Omental fat pad (tissue), 4 donors: ENCODE data around the gene ATP9A. TPM values are rescaled to one million over a fixed set of nuclear protein-coding genes. Genes with fewer than 3 reads are reported as not detected.

Source experiments
- ATAC-seq: fragments of 150-250 bp; one replicate; pipeline ENCODE4 v1.9.1; 2016; ENCODE audit warnings: mild to moderate bottlenecking, moderate library complexity; ENCODE audit not compliant: low FRiP score
- DNase-seq: peaks from one replicate; pipeline ENCODE4 v3.0.0-alpha.2; 2019; ENCODE audit warnings: low spot score
- total RNA-seq, 4 donors: library from RNA; depleted of rRNA; stranded (reverse); fragments of >200 nt; gene quantifications; one replicate each; pipeline ENCODE4 v1.1.0, GENCODE V29; 2016
- TF ChIP-seq, protein P1 (sequence below), 3 donors: fragments of 450-650 bp; IDR thresholded peaks; one replicate each; pipeline ENCODE4 v1.5.1; 2016 to 2017; ENCODE audit warnings: antibody characterized with exemption in 3 of 3, mild to moderate bottlenecking in 3 of 3, moderate library complexity in 2 of 3

Gene ATP9A
- total RNA-seq, 4 donors from 2014 or later = 16.7 to 129 (median 55.0) TPM

DNA sequence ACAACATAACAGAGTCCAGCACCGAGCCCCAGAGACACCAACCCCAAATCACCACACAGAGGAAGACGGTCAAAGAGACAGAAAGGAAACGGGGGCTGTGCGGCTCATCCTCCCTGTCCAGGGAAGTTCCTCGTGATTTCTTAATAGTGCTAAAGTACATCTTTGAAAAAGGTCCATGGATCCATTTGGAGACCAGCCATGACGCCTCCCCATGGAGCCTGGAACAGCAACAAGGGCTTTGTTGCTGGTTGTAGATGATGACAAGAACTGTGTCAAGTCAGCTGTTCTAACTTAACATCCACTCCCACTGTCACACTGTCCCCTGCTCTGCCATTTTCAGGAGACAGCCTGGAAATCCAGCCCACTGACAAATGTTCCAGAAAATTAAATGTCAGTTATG, 99.7 kb downstream of the ATP9A start:
- TF ChIP-seq, protein P1, sequence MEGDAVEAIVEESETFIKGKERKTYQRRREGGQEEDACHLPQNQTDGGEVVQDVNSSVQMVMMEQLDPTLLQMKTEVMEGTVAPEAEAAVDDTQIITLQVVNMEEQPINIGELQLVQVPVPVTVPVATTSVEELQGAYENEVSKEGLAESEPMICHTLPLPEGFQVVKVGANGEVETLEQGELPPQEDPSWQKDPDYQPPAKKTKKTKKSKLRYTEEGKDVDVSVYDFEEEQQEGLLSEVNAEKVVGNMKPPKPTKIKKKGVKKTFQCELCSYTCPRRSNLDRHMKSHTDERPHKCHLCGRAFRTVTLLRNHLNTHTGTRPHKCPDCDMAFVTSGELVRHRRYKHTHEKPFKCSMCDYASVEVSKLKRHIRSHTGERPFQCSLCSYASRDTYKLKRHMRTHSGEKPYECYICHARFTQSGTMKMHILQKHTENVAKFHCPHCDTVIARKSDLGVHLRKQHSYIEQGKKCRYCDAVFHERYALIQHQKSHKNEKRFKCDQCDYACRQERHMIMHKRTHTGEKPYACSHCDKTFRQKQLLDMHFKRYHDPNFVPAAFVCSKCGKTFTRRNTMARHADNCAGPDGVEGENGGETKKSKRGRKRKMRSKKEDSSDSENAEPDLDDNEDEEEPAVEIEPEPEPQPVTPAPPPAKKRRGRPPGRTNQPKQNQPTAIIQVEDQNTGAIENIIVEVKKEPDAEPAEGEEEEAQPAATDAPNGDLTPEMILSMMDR (IDR thresholded peaks at IDR 0.05) = no peak
- ATAC-seq = no peak

DNA sequence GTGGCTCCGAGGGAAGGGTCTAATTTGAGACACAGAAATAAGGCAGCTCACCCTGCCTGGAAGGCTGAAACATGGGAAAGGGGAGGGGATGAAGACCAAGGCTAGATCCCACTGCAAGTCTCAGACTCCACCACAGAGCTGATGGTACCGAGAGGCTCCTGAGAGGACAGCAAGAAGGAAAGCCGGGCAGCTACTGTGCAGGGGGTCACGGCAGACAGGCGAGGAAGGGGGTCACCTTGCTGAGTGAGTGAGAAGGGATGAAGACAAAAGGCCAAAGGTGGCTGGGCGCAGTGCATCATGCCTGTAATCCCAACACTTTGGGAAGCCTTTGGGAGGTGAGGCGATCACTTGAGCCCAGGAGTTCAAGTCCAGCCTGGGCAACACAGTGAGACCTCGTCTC, 100.7 kb downstream of the ATP9A start:
- TF ChIP-seq, protein P1 (IDR thresholded peaks at IDR 0.05) = no peak
- no peak for DNase-seq
- no peak for ATAC-seq

More for the DNA sequence above, 99.7 kb downstream of the ATP9A start:
- DNase-seq = no peak

DNA sequence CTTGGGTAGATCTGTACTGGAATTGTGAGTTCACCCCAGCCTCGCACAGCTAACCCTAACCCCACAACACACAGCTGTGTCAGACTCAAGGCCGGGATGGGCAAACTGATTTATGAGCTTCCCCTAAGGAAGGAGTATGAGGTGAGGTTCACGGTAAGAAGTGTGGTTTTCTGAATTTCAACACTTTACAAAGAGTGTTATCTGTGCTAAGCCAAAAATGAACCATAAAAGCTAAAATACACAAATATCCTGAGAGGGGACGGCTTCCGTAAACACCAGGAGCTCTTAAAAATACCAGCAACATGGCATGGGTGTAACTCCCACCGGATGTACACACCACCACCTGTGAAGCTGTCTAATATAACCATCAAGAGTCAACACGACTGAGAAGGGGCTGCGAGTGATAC, 101.2 kb downstream of the ATP9A start:
- no peak for ATAC-seq
- no peak for DNase-seq
- TF ChIP-seq, protein P1 (IDR thresholded peaks at IDR 0.05) = no peak

DNA sequence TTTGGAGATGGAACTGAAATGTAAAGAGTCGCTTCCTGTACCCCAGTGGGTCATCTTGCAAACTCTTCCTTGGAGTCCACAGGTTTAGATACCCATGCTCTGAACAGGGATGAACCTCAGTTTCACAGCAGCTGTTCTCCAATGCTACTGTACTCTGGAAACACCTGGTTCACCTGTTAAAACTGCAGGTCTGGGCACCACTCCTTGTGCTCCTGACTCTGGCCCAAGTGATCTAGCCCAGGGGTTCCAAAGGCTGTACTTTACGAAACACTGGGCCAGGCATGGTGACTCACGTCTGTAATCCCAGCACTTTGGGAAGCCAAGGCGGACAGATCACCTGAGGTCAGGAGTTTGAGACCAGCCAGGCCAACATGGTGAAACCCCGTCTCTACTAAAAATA, 102.1 kb downstream of the ATP9A start:
- TF ChIP-seq, protein P1 (IDR thresholded peaks at IDR 0.05) = no peak

DNA sequence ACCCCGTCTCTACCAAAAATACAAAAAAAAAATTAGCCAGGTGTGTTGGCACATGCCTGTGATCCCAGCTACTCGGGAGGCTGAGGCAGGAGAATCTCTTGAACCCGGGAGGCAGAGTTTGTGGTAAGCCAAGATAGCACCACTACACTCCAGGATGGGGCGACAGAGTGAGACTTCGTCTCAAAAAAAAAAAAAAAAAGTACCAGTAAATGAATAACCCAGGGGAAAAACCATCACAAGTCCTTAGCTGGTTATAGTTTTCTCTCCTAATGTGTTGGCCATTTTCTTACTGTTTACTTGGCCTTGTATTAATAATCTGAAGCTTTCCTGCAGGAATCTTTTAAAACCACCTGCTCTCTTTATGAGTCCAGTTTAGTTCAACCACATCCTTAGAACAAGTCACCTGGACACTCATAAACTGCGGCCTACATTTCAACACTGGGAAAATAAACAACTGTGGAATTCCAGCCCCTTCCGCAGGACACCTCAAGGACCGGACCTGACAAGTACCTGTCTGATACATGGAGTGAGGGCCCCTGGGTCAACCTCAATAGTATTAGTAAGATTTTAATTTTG, 102.6 kb downstream of the ATP9A start:
- TF ChIP-seq, protein P1 (IDR thresholded peaks at IDR 0.05) = no peak
- no peak for ATAC-seq
- DNase-seq = no peak

More for the DNA sequence above, 102.1 kb downstream of the ATP9A start:
- no peak for ATAC-seq
- no peak for DNase-seq

DNA sequence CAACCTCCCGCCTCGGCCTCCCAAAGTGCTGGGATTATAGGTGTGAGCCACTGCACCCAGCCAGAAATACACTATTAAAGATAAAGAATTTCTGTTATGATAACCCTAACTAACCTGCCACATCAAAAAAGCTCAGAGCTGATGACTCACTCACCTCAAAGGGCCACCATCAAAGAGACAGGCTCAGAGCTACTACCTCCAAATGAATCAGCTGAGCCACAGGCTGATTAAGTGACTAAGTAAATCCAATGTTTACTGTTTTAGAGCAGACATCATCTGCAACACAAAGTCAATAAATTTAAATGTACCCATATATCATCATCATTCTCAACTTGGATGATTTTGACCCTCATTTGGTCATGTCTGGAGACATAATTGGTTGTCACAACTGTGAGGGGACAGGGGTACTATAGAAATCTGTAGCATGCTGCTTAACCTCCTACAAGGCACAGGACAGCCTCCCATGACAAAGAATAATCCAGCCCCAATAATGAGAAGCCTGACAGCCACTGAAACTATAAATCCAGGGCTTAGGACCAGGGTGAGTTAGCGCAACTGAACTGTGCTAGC, 106.5 kb downstream of the ATP9A start:
- ATAC-seq (no peak), DNase-seq (no peak)
- TF ChIP-seq, protein P1 (IDR thresholded peaks at IDR 0.05) = no peak
